Left cardiac atrium (tissue), 4 donors: ENCODE data around the gene ITGB7. TPM values are rescaled to one million over a fixed set of nuclear protein-coding genes. Genes with fewer than 3 reads are reported as not detected.
A peak's percentile ranks its signal among the peaks of the same experiment; 100 is the strongest.

Experiments
- ATAC-seq, 2 donors: fragments of 200-7000 bp; cut with Tn5 transposase; one replicate each; pipeline ENCODE4 v1.9.1; 2020; ENCODE audit warnings: mild to moderate bottlenecking in 2 of 2, moderate library complexity in 2 of 2
- DNase-seq: peaks from one replicate; pipeline ENCODE4 v3.0.0-alpha.2; 2020
- intact Hi-C, 2 donors: fragments of 100-400 bp; cut with DNase I; formaldehyde crosslinking; loops; one replicate each; pipeline versions ENCODE4 v1.14.1 to v1.15.1; 2022 to 2023
- total RNA-seq, 2 donors: library from RNA; stranded (reverse); fragmentation: NEBNext Ultra II Directional; extraction: Animal tissue kit (Norgen Biotek cat#: 25700); gene quantifications; one replicate each; pipeline ENCODE4 v1.2.1, GENCODE V29; 2021
- donor health status: DM: no; HTN: yes; CAD: no.
- donor health status: DM: no; HTN: yes; CAD: no; lungs with severe emphysema.
- donor health status: DM: yes; HTN: yes; CAD: no.
- donor health status: Dilated cardiomyopathy.

Gene ITGB7
- total RNA-seq, 2 donors from 2014 or later, result 0.81 to 2.1 TPM

GRCh38 chr12:53232646-53233461, 25.8 kb upstream of the ITGB7 start:
- ATAC-seq (peak; percentile 83), DNase-seq (peak; percentile 72)
- intact Hi-C loops, result no loop called here

DNA sequence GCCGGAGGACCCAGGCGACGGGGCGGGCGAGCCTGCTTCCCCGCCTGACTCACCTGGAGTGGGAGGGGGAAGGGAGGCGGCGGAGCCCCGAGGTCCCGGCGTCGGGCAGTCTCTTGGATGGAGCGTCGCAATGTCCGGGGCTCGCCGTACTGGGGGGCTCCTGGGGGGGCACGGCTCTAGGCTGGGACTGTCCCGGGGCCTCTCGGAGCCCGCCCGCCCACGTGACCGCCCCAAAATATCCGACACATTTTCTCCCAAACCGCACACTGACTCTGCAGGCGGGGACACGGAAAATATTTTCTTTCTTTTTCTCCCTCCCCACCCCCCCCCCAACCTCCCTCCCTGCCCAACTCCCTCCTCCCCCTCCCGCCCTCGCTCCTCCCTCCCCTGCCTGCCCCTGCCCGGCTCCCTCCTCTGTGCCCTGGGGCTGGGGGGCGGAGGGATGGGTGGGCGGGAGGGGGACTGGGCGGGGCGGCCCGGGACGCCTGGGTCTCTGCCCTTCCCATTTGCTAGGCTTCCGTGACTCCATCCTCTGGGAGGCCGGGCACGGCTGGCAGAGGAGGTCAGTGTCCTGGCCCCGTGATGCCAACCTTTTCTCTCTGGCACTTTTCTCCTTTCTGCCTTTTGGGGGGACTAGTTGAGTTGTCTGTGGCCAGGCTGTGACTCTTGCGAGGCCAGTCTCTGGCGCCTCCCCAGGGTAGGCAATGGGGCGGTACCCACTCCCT, 25.0 kb upstream of the ITGB7 start, which contains the start of gene RARG:
RARG (minus strand) TSS at position 289 of the 725 bp plus-strand sequence. CDS start 4,664 bp downstream, outside the sequence.
- intact Hi-C loops, result no loop called here
- DNase-seq (peak; percentile 57), ATAC-seq (peak; percentile 69 to 83)

DNA sequence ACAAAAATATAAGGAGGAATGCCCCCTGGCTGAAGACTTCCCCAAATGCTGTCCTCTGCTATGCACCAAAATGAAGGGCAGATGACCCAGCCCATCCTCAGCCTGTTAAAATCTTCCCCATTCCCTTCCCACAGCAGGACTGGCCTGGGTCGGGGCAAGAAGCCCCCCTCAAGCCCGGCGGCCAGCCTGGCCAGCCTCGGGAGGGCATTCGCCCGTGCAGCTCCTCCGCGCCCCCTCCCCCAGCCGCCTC, 24.5 kb upstream of the ITGB7 start:
- no peak for DNase-seq
- intact Hi-C loops, result no loop called here
- ATAC-seq, result no peak

DNA sequence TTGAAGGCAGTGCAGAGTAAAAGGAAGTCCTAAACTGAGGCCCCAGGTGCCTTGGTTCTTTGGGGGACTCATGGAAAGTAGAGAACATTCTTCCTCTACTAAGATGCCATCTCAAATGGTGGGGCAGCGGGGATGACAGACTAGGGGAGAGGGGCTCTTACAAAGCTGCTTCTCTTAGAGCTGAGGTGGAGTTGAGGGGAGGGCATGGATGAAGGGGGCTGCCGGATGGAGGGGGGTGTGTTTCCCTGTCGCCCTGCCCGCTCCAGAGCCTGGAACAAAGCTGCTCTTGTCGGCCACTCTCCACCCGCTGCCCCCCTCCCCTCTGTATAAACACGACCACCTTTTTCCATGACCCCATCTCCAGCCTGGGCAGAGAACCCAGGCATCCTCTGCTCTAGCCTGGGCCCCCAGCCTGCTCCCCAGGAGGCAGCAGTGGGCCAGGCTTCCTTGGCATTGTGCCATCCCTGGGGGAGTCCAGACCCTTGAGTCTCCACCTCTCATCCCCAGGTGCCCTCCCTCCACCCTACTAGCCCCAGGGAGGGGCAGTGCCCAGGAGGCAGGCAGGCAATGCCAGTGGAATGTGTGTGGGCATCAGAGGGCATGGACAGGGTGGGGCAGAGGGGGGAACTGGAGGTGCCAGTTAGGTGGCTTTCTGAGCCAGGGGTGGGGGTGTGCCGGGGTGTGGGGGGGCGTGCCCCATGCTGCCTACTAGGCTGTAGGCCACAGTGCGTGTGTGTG, 23.2 kb upstream of the ITGB7 start:
- no peak for ATAC-seq
- intact Hi-C loops, result no loop called here
- peak; percentile 22 for DNase-seq

GRCh38 chr12:53229454-53229853, 22.4 kb upstream of the ITGB7 start:
- intact Hi-C loops, result no loop called here
- ATAC-seq, result no peak
- peak; percentile 4 for DNase-seq

DNA sequence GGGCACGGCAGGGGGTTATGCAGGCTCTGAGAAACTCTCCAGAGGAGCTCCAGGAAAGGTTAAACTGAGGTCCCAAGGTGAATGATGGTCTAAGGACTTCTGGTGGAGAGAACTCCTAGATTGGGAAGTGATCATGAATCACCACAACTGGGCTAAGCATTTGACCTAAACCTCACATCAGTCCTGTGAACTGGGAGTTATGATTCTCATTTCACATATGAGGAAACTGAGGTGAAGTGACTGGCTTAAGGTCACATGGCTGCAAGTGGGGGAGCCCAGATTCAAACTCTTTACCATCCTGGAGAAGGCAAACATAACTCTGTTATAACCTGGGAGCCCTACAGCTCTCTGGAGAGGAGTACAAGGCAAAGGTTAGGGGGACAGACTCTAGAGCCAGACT, 20.8 kb upstream of the ITGB7 start:
- ATAC-seq (no peak), DNase-seq (no peak)
- intact Hi-C loops, result no loop called here

DNA sequence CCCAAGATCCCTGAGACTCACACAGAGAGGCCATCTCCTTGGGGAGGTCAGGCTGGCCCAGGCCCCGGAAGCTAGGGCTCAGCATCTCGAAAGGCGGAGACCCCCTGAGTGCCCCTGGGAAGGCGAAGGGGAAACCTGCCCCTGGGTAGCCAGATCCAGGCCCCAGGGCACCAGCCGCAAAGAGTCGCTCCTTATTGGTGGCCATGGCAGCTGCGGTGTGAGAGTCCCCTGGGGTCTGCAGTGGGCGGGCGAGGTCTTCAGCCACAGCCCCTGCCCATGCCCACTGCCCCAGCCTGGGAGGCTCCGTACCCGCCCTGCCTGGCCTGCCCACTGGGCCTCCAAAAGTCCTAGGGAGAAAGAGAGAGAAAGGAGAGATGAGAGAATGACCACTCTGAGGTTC, 20.3 kb upstream of the ITGB7 start:
- no peak for ATAC-seq
- no peak for DNase-seq
- intact Hi-C loops, result no loop called here

- intact Hi-C loops, result no loop called here
- DNase-seq, result no peak
These were observed 19.8 kb upstream of the ITGB7 start for GRCh38 chr12:53226815-53227214.

GRCh38 chr12:53225635-53226424, 18.8 kb upstream of the ITGB7 start:
- ATAC-seq (no peak), DNase-seq (no peak)
- intact Hi-C loops, result no loop called here

More at GRCh38 chr12:53226815-53227214, 19.8 kb upstream of the ITGB7 start:
- ATAC-seq, result no peak

GRCh38 chr12:53224897-53225634, 18.0 kb upstream of the ITGB7 start:
- ATAC-seq (no peak), DNase-seq (no peak)
- intact Hi-C loops, result loop anchor here in 1 of 2 donors (5.0 kb wide), 1 partner anchor 42 kb away; the partner anchor contains the start of gene ESPL1

GRCh38 chr12:53224061-53224896, 17.2 kb upstream of the ITGB7 start:
- intact Hi-C loops, result loop anchor here in 1 of 2 donors (5.0 kb wide), 1 partner anchor 43 kb away; the partner anchor contains the start of gene ESPL1
- no peak for ATAC-seq
- DNase-seq, result no peak

DNA sequence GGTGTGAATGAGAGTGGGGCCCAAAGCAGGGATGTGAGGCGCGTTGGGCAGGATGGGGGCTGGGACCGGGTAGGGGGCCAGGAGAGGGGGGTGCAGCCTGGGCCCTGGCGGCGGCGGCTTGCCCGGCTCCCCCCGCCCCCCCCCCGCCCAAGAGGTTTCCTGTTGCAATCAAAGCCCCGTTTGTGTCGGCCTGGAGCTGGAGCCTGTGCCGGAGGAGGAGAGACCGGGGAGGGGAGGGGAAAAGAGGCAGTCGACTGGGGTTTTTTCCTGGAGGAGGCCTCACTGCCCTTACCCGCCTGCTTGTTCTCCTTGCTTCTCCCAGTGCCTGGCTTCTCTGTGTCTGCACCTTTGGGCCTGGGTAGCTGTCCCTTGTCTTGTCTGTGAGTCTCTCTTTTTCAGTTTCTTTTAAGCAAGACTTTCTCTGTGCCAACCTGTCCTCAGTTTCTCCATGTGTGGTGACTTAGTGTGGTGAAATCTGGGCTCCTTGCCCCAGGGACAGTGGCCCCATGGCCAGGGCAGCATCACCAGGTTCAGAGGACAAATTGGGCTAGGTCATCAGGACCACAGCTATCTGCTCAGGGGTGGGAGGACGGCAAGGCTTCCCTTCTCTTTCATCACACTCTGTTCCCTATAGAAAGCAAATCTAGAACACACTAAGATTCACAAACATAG, 16.5 kb upstream of the ITGB7 start:
- intact Hi-C loops, result loop anchor here in 1 of 2 donors (5.0 kb wide), 1 partner anchor 44 kb away; the partner anchor contains the start of gene ESPL1
- peak; percentile 62 for DNase-seq
- no peak for ATAC-seq

DNA sequence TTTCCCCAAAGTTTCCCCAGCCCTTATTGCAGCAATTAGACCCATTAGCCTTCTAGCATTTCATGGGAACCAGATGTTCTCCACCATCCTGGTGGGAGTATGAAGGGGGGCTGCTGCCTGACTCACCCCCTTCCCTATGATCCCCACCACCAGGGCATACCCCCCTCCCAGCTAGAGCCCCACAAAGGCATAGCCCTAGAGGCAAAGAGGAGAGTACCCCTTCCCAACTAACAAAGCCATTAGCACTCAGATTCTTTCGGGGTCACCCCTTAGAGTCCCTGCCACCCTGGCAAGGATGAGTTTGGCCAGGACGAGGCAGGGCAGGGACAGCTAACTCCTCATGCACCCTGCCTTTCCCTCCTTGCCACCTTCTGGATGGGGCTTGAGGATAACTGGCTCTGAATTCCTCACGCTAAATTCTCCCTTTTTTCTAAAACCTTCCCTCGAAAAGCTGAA, 15.8 kb upstream of the ITGB7 start:
- no peak for DNase-seq
- ATAC-seq, result no peak
- intact Hi-C loops, result loop anchor here in 1 of 2 donors (5.0 kb wide), 1 partner anchor 44 kb away; the partner anchor contains the start of gene ESPL1

GRCh38 chr12:53222170-53222721, 15.2 kb upstream of the ITGB7 start:
- intact Hi-C loops, result loop anchor here in 1 of 2 donors (5.0 kb wide), 1 partner anchor 45 kb away; the partner anchor contains the start of gene ESPL1
- DNase-seq, result no peak
- no peak for ATAC-seq

DNA sequence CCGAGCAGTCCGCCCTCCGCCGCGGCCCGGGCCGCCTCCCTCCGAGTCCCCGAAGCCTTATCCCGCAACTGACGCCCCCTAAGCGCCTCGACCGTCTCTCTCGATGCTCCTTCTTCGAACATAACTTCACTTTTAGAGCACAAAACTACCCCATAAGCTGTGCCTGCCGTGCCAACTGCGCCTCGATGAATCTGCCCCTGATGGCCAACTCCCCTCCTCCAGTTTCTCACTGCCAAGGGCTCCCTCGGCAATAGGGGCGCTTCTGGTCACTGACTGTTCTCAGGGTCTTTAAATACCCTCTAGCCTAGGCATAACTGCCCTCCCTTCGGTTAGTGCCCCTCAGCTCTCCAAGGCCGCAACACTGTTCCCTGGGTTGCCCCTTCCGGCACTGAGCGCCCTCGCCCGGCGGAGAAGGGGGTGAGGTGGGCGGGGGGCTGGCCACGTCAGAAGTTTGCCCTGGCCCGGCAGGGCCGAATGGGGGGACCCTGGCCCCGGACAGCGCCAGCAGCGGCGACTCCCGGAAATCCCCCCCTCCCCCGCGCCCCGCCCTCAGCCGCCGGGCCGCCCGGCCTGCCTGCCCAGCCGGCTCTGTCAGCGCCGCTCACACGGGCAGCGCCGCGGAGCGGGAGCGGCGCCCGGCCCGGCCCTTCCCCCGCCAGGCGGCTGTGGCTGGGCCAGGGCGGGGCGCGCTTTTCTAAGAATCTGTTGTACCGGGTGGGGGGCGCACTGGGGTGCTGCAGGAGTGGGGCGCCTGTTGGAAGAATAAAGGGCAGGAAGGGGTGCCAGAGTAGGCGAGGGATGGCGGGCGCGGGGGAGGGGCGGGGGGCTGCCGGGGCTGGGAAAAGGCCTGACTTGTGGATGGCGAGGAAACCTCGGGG, 14.4 kb upstream of the ITGB7 start:
- peak; percentile 63 to 66 for ATAC-seq
- intact Hi-C loops, result loop anchor here in 1 of 2 donors (5.0 kb wide), 1 partner anchor 46 kb away; the partner anchor contains the start of gene ESPL1
- peak; percentile 79 for DNase-seq
